NOMO-1 (cell line): ENCODE data around the gene BTBD7.

ENCODE experiments used
- DNase-seq, 2 experiments: peaks; one replicate each; lab custom pipeline; 2025; ENCODE audit not compliant: unreplicated experiment in 2 of 2; lab: John Stamatoyannopoulos, UW

The BTBD7 gene

GRCh38 chr14:93331002-93331727 is 1.7 kb downstream of the BTBD7 start:
- DNase-seq = no peak

GRCh38 chr14:93330609-93331000 is 2.2 kb downstream of the BTBD7 start:
- DNase-seq = no peak

- DNase-seq = no peak
These were observed 2.7 kb downstream of the BTBD7 start for GRCh38 chr14:93329965-93330608.

- no peak for DNase-seq
These were observed 4.3 kb downstream of the BTBD7 start for GRCh38 chr14:93328546-93328945.

GRCh38 chr14:93326196-93326595 is 6.6 kb downstream of the BTBD7 start:
- DNase-seq = no peak

- DNase-seq = no peak
These were observed 9.1 kb downstream of the BTBD7 start for GRCh38 chr14:93323600-93324174.

GRCh38 chr14:93322929-93323599 is 9.8 kb downstream of the BTBD7 start:
- no peak for DNase-seq

GRCh38 chr14:93320489-93320888 is 12.3 kb downstream of the BTBD7 start:
- DNase-seq = no peak

GRCh38 chr14:93319958-93320357 is 12.9 kb downstream of the BTBD7 start:
- DNase-seq = peak in 1 of 2 experiments; percentile 13

- DNase-seq = no peak
These were observed 13.3 kb downstream of the BTBD7 start for GRCh38 chr14:93319494-93319893.

- DNase-seq = no peak
These were observed 13.9 kb downstream of the BTBD7 start for GRCh38 chr14:93318927-93319326.

GRCh38 chr14:93317875-93318807 is 14.7 kb downstream of the BTBD7 start:
- DNase-seq = peak; percentile 81 to 82

- no peak for DNase-seq
These were observed 15.5 kb downstream of the BTBD7 start for GRCh38 chr14:93317210-93317874.

GRCh38 chr14:93316716-93317115 is 16.1 kb downstream of the BTBD7 start:
- no peak for DNase-seq

- DNase-seq = no peak
These were observed 17.3 kb downstream of the BTBD7 start for GRCh38 chr14:93315575-93315974.

GRCh38 chr14:93311082-93311481 is 21.8 kb downstream of the BTBD7 start:
- DNase-seq = no peak

- DNase-seq = no peak
These were observed 23.3 kb downstream of the BTBD7 start for GRCh38 chr14:93309427-93309966.

GRCh38 chr14:93308686-93309345 is 24.0 kb downstream of the BTBD7 start:
- DNase-seq = no peak

- no peak for DNase-seq
These were observed 26.0 kb downstream of the BTBD7 start for GRCh38 chr14:93306812-93307211.
